ENCODE results near the gene ABCA3.

GRCh38 chr16:2237102-2237482 is 103.4 kb downstream of the ABCA3 start:
- TF ChIP-seq CTCF (conservative IDR thresholded peaks at IDR 0.05) = no peak
- TF ChIP-seq EZH2 (IDR thresholded peaks at IDR 0.05; ENCODE audit: low read depth) = no peak
